GM18858 (cell line): ENCODE data around the gene GCM1.

Source experiments
- ATAC-seq: cut with Tn5 transposase; IDR thresholded peaks from one replicate; pipeline ENCODE4 v1.9.1; 2021; ENCODE audit not compliant: unreplicated experiment

GCM1 gene

DNA sequence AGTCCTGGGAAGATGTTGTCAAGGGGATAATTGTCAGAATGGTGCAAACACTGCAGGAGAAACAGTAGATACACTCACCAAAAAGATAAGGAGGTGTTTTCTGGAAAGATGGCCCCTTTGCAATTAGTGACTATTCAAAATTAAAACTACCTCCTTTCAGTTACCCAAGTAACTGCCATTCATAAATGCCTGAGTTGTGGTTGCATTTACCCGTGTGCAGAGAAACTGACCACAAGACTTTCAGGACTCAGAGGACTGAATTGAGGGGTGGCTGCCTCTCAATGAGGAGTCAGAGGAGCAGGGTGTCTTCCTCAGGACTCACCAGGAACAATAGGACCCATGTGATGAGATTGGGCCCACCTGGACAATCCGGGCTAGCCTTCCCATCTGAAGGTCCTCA is 39.0 kb downstream of the GCM1 start:
- no peak for ATAC-seq

DNA sequence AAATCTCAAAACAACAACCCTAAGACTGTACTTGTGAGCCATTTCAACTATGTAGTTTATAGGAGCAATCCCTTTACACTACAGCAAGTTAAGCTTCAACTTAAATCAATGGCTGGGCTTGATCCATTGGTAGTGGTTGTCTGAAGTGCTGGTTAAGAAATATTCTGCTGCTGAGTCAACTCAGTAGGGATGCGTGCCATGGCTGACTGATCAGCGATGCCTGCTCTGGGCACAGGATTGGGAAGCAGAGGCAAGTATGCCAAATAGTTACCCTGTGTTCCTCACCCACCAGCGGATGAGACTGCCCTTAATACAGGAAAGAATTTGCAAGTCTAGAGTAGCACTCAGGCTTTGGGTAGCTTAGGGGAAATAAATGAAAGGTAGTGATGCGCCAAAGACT is 41.5 kb downstream of the GCM1 start:
- ATAC-seq, result no peak

DNA sequence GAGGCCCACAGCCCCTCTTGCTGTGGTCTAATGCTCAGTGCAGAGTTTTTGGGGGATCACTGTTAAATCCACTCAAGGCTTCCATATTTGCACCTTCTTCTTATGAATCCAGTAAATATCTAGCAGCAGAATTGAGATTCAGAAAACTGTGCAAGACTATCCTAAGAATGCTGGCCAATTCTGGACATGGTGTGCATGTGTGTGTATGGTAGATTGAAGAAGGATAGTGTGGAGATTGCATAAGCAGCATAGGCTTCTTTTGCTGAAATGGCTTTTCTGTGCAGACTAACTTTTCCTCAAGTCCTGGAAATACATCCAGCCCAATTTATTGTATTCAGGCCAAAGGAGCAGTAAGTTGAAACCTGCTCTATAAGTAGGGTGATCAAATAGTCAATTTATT is 43.7 kb downstream of the GCM1 start:
- no peak for ATAC-seq

DNA sequence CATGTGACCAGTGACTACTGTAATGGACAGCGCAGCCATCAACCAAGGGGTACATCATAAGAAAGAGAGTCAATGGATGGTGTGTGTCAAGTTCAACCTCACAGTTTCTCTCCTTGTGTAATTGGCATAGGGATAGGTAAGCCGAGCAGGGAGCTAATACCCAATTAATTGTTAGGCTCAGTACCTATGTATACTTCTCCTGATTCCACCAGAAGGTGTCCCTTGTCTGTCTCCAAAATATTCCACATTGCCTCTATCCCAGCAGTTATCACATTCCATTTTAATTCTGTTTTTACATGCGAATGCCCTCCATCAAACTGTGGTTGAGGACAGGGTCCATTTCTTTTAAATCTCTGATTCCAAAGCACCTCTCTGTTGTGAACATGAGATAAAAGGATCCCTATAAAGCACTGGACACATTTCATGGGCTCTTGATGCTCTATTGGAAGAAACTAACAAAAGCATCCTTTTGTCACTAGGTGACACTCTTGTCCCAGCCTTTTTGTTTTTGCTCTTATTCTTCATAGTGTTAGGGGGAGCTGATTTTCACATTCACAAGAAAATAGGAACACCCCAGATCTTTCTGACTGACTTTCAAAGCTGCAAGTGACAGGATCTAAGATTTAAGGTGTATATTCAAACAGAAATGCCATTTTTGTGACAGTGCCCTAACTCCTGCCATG is 44.5 kb downstream of the GCM1 start:
- no peak for ATAC-seq

DNA sequence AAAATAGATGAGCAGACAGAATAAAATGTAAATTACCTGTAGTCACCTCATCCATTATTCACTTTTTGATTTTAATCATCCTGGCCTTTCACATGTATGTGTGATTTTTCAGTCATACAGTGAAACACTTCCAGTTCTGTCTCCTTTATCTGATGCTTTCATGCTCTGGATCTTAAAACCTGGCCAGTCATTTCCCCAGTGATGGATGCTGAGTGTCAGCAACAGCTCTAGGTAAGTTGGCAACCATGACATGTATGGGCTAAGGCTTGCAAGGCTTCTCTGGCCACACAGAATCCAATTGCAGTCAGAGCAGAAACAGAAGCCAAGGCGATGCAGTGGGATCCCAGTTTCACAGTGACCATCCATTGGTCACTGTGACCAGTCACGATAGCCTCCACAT is 47.6 kb downstream of the GCM1 start:
- ATAC-seq, result no peak

DNA sequence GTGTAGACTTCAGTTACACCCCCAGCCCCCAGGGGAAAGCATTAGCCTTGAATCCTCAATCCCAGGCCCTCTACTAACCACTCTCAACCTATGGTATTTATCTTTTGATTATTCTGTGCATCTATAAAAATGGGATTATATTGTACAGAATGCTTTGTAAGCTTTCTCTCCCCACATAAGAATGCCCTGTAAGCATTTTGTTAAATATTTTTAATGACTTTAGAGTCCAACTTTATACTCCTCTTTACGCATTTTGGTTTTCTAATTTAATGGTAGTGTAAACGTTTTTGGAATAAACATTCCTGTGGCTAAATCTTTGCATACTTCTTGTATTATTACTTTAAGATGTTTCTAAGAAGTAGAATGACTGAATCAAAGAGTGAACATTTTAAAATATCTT is 48.1 kb downstream of the GCM1 start:
- no peak for ATAC-seq

DNA sequence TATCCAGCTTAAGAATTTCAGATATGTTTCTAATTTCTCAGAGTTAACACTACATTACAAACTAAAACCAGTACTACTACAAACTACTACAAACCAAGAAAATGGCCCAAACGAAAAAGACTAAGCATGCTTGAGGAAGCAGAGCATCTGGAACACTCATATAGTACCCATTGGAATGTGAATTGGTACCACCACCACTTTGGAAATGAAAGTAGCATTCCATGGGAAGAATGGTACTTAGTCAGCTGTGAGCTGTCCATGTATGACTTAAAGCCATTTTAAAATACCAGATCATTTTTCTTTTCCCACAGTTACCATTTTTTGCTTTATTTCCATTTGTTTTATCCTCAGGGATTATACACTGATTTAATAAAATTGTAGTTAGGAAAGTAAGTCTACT is 52.9 kb downstream of the GCM1 start:
- no peak for ATAC-seq

DNA sequence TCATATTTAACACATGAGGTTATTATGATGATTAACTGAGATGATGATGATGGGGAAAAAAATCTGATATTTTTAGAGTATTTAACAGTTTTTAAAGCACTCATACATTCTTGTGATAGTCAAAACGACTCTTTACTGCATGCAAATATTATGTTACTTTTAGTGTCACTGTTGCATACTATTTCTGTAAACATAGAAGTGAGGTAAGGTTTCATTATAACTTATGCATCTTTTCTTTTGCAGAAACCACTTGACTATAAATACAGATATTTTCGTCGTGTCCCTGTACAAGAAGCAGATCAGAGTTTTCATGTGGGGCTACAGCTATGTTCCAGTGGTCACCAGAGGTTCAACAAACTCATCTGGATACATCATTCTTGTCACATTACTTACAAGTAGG is 53.4 kb downstream of the GCM1 start:
- ATAC-seq, result no peak

DNA sequence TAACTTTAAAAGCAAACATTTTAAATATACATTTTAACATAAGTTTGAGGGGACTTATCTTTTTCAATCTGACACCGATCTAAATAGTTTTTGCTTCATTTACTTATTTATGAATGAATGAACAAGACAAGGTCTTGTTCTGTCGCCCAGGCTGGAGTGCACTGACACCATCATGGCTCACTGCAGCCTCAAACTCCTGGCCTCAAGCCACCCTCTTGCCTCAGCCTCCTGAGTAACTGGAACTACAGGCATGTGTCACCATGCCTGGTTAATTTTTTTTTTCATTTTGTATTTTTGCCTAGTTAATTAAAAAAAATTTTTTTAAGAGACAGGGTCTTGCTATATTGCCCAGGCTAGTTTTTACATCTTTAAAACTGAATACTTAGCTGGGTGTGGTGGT is 58.1 kb downstream of the GCM1 start:
- ATAC-seq, result no peak

DNA sequence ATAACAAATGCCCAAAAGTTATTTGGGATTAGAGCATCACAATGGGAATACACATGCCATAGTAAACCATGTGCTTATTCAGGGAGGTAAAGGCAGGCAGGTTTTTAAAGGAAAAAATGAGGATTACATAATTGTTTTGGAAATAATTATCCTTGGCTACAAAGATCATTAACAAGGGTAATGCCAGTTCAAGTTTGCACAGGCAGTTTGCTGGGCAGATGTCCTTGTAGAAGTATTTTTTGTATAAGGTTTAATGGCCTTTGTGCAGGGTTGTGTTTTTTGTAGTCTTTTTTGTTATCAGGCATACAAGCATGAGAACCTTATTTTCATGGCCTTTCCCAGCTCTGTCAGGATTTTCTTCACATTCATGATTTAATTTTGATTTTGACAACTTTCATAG is 58.7 kb downstream of the GCM1 start:
- ATAC-seq, result no peak

DNA sequence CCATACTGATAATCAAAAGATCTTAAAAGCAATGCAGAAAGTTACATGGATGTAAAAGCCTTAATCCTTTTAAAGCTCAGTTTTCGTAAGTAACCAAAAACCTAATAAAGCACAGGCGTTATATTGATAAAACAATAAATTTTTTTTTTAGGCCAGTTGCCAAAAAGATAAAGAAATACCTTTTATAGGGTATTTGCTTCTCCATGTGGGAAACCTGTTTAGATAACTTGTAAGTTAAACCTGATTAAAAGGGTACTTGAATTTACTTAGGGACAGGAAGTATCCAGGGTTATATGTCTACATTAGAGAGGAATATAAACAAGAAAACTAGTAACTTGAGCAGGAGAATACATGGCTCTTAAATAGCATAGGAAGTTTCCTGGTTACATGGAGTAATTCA is 62.3 kb downstream of the GCM1 start:
- no peak for ATAC-seq

DNA sequence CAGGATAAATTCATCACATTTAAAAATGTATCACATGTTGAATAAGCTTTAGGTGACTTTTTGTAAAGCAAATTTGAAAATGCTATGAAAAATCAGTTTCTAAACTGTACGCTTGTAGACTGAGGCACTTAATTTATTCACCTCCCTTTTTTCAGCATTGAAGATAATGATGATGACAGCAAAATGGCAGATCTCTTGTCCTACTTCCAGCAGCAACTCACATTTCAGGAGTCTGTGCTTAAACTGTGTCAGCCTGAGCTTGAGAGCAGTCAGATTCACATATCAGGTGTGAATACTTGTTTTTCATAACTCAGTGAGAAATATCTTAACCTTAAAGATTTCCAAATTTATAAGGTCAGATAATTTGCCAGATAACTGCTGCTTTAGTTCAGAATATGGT is 67.8 kb downstream of the GCM1 start:
- ATAC-seq, result no peak
